ENCODE measurements around the gene PARP1.

- TF ChIP-seq CTCF (conservative IDR thresholded peaks at IDR 0.05; ENCODE audit: low read length) (no peak), EZH2phosphoT487 (IDR thresholded peaks at IDR 0.05; ENCODE audit: borderline replicate concordance, low read depth, low read length) (no peak)
Measured at GRCh38 chr1:226325178-226325577, 82.7 kb downstream of the PARP1 start.
